Adrenal gland (tissue), 12 donors: ENCODE measurements around the gene UTP11. TPM values are rescaled to one million over a fixed set of nuclear protein-coding genes. Genes with fewer than 3 reads are reported as not detected.

Source experiments
- DNase-seq, 7 donors: peaks; one replicate each; pipeline ENCODE4 v3.0.0-alpha.2; 2019 to 2020
- H3K27ac ChIP-seq, 5 donors: fragments of 200-600 bp; sonication (generic) in 4 of 5; 1 replicate in 3 of 5; 2 replicates in 2 of 5; pipeline versions ENCODE4 v1.5.1 to v1.8.0; 2016 to 2020; ENCODE audit warnings: mild to moderate bottlenecking in 1 of 5
- H3K27me3 ChIP-seq: fragments of 200-600 bp; 2 replicates; pipeline ENCODE4 v1.8.0; 2021
- H3K36me3 ChIP-seq, 2 donors: fragments of 200-600 bp; replicated peaks in 1 of 2; 1 replicate in 1 of 2; 2 replicates in 1 of 2; pipeline versions ENCODE4 v1.5.1 to v1.8.0; 2018 to 2022
- H3K4me1 ChIP-seq, 2 donors: fragments of 200-600 bp; replicated peaks in 1 of 2; 1 replicate in 1 of 2; 2 replicates in 1 of 2; pipeline versions ENCODE4 v1.5.1 to v1.8.0; 2018 to 2021
- H3K4me3 ChIP-seq, 4 donors: fragments of 200-600 bp; sonication (generic) in 3 of 4; one replicate each; pipeline ENCODE4 v1.5.1; 2016 to 2018
- H3K9me3 ChIP-seq, 3 donors: fragments of 200-600 bp; sonication (generic) in 1 of 3; replicated peaks in 1 of 3; 1 replicate in 2 of 3; 2 replicates in 1 of 3; pipeline versions ENCODE4 v1.5.1 to v1.8.0; 2016 to 2021
- CTCF ChIP-seq, 6 experiments: fragments of 450-650 bp in 4 of 6; fragments of 200-600 bp in 2 of 6; sonication (generic) in 1 of 6; IDR thresholded peaks; 1 replicate in 5 of 6; 2 replicates in 1 of 6; pipeline versions ENCODE4 v1.5.1 to v1.8.0; 2016 to 2021; ENCODE audit warnings: antibody characterized with exemption in 6 of 6, mild to moderate bottlenecking in 2 of 6, moderate library complexity in 1 of 6
- POLR2A ChIP-seq, 2 donors: fragments of 450-650 bp; IDR thresholded peaks; one replicate each; pipeline ENCODE4 v1.6.1; 2017; ENCODE audit warnings: antibody characterized with exemption in 2 of 2, mild to moderate bottlenecking in 2 of 2, moderate library complexity in 1 of 2
- WGBS, 4 donors: extraction: QIAGEN DNeasy Blood & Tissue Kit in 2 of 4; methylation state at CpG; one replicate each; pipeline versions ENCODE4 v1.1.5 to v1.1.7; 2013 to 2017; 5-methylcytosine and 5-hydroxymethylcytosine counted together
- intact Hi-C, 2 donors: fragments of 100-400 bp; cut with DNase I; formaldehyde crosslinking; loops; one replicate each; pipeline versions ENCODE4 v1.14.1 to v1.15.0; 2022 to 2023
- polyA plus RNA-seq, 3 donors: library from polyadenylated mRNA; stranded (reverse); fragments of 200-250 nt in 2 of 3; fragments of 350-450 nt in 1 of 3; fragmentation: Illumina TruSeq in 1 of 3; extraction: RNeasy Lipid Tissue Mini Kit (QIAGEN cat#74804) in 1 of 3; gene quantifications; one replicate each; pipeline ENCODE4 v1.2.3, GENCODE V29; 2013 to 2014
- total RNA-seq, 9 donors: library from RNA; depleted of rRNA in 4 of 9; stranded (reverse); fragments of >200 nt in 4 of 9; fragments of 120-200 nt in 1 of 9; fragmentation: NEBNext Ultra II Directional in 1 of 9; extraction: Animal tissue kit (Norgen Biotek cat#: 25700) in 1 of 9; gene quantifications; one replicate each; pipeline versions ENCODE4 v1.1.0 to v1.2.4, GENCODE V29; 2013 to 2023
- donor health status: healthy with polysubstance abuse.
- donor health status: Bipolar disorder and iron deficiency.
- donor health status: DM: yes; HTN: yes; CAD: no.
- donor health status: DM: no; HTN: no; CAD: no.
- donor health status: DM: no; HTN: no; CAD: no.
- donor health status: DM: yes; HTN: yes; CAD: no.

Gene UTP11
- total and polyA plus RNA-seq, 12 donors: 16.0 to 133 (median 37.4) TPM

GRCh38 chr1:38006008-38006828, 6.3 kb upstream of the UTP11 start:
- Histone ChIP-seq H3K4me1 (peaks cover 20 to 24% of the 10 kb centered on the region in 2 donors), H3K36me3 (no peaks in the 10 kb centered on the region), H3K9me3 (no peaks in the 10 kb centered on the region), H3K27me3 (no peaks in the 10 kb centered on the region), H3K4me3 (peak overlapping the region in 1 of 4 donors; percentile 80), H3K27ac (peak overlapping the region in 3 of 5 donors; percentile 42 to 84 (median 44))
- intact Hi-C loops: no loop called here
- 62 to 69% (median 68%) methylated on average over 11 to 12 of the region's 12 CpGs for WGBS, 4 donors
- TF ChIP-seq CTCF (IDR thresholded peaks at IDR 0.05) (no peak), POLR2A (IDR thresholded peaks at IDR 0.05) (no peak)
- DNase-seq: peak in 1 of 7 donors; percentile 22

- TF ChIP-seq CTCF (IDR thresholded peaks at IDR 0.05) (no peak), POLR2A (IDR thresholded peaks at IDR 0.05) (no peak)
- Histone ChIP-seq H3K4me1 (peaks cover 14% of the 10 kb centered on the region in 2 donors), H3K4me3 (no peak overlapping the region), H3K36me3 (no peaks in the 10 kb centered on the region), H3K27ac (peak overlapping the region in 1 of 5 donors; percentile 50), H3K9me3 (no peaks in the 10 kb centered on the region), H3K27me3 (no peaks in the 10 kb centered on the region)
- intact Hi-C loops: no loop called here
- 79 to 90% (median 81%) methylated on average over 7 to 8 of the region's 8 CpGs for WGBS, 4 donors
- peak in 2 of 7 donors; percentile 16 to 45 for DNase-seq
Measured at GRCh38 chr1:38009088-38009840, 3.3 kb upstream of the UTP11 start.

GRCh38 chr1:38009841-38010180, 2.7 kb upstream of the UTP11 start:
- H3K36me3 ChIP-seq: no peaks in the 10 kb centered on the region
- no peak overlapping the region for H3K4me3 ChIP-seq
- 76 to 89% (median 88%) methylated on average over 5 to 6 of the region's 6 CpGs for WGBS, 4 donors
- no peaks in the 10 kb centered on the region for H3K27me3 ChIP-seq
- H3K27ac ChIP-seq: no peak overlapping the region
- H3K9me3 ChIP-seq: no peaks in the 10 kb centered on the region
- TF ChIP-seq POLR2A (IDR thresholded peaks at IDR 0.05) (no peak), CTCF (IDR thresholded peaks at IDR 0.05) (no peak)
- intact Hi-C loops: no loop called here
- DNase-seq: peak in 1 of 7 donors; percentile 10
- H3K4me1 ChIP-seq: peaks cover 16 to 17% of the 10 kb centered on the region in 2 donors

- no peak for TF ChIP-seq POLR2A (IDR thresholded peaks at IDR 0.05)
- 9 to 20% (median 11%) methylated on average over 4 of the region's 4 CpGs for WGBS, 4 donors
- peak overlapping the region in 3 of 4 donors; percentile 57 to 95 (median 82) for H3K4me3 ChIP-seq
- peaks cover 0 to 19% of the 10 kb centered on the region in 2 donors for H3K36me3 ChIP-seq
- intact Hi-C loops: no loop called here
- no peak for DNase-seq
- no peaks in the 10 kb centered on the region for H3K9me3 ChIP-seq
- H3K27ac ChIP-seq: peak overlapping the region; percentile 79 to 98 (median 96)
- H3K27me3 ChIP-seq: no peaks in the 10 kb centered on the region
- H3K4me1 ChIP-seq: peaks cover 33 to 39% of the 10 kb centered on the region in 2 donors
Measured at GRCh38 chr1:38013227-38013622, 691 bp downstream of the UTP11 start.
